ENCODE results near the gene LBHD1. TPM values are rescaled to one million over a fixed set of nuclear protein-coding genes. Genes with fewer than 3 reads are reported as not detected.
"Not testable (repeated sequence)": the region's sequence is repeated elsewhere in the genome, so short reads cannot be mapped to it uniquely, and the experiment has no call there.

The LBHD1 gene
- total and polyA plus RNA-seq, 3 experiments from 2014 or later, result 7.6 to 22.9 (median 22.6) TPM

DNA sequence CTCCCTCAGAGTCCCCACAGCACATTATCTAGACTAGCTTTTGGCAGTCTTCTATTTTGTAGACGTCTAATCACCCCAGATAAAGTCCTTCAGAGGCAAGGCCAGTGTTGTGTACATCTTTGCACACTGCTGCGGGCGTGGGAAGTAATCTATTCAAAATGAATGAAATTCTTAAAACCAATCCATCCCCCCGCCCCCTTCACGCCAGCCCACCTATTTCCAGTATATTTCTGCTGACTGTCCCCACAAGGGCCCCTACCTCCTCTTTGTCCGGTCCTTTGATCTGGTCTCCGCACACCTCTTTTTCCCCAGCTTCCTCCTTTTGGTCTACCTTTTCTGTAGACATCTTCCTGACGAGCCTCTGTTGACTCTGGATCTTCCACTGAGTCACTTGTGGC lies 34.8 kb upstream of the LBHD1 start:
- Mint-ChIP-seq H3K4me3 (peak overlapping the region; percentile 70 to 91 (median 87)), H3K27me3 (no peaks in the 10 kb centered on the region), H3K27ac (peak overlapping the region; percentile 49 to 99 (median 82)), H3K4me1 (peaks cover 36 to 49% (median 41%) of the 10 kb centered on the region in 3 donors), H3K9me3 (no peaks in the 10 kb centered on the region), H3K36me3 (peaks cover 3 to 27% (median 4%) of the 10 kb centered on the region in 3 donors)
- CTCF ChIA-PET, result interaction anchor here (1.0 to 5.3 kb wide), 10 partner anchors 12 to 282 kb away, joined by 3 to 33 read pairs (median 4); partner anchors contain the start of genes C11orf98, CSKMT, TMEM179B and TTC9C
- peaks cover 6% of the 10 kb centered on the region for H3K36me3 ChIP-seq (ENCODE audit: insufficient read depth, low read length)
- H3K27ac ChIP-seq (ENCODE audit: low read depth, low read length), result peak overlapping the region; percentile 13
- no peaks in the 10 kb centered on the region for H3K27me3 ChIP-seq (ENCODE audit: insufficient read depth, low read length, poor library complexity, severe bottlenecking)
- POLR2A ChIA-PET, result interaction anchor here (0.9 to 3.5 kb wide), 12 partner anchors 20 to 151 kb away, joined by 3 to 17 read pairs (median 6); partner anchors contain the start of genes C11orf98, CSKMT, HNRNPUL2 and LBHD1
- DNase-seq, result no peak
- H3K4me3 ChIP-seq (ENCODE audit: low read length), result peak overlapping the region; percentile 82
- H3K4me1 ChIP-seq (ENCODE audit: insufficient read depth, low read length), result peaks cover 48% of the 10 kb centered on the region
- no peaks in the 10 kb centered on the region for H3K9me3 ChIP-seq (ENCODE audit: low read length)

DNA sequence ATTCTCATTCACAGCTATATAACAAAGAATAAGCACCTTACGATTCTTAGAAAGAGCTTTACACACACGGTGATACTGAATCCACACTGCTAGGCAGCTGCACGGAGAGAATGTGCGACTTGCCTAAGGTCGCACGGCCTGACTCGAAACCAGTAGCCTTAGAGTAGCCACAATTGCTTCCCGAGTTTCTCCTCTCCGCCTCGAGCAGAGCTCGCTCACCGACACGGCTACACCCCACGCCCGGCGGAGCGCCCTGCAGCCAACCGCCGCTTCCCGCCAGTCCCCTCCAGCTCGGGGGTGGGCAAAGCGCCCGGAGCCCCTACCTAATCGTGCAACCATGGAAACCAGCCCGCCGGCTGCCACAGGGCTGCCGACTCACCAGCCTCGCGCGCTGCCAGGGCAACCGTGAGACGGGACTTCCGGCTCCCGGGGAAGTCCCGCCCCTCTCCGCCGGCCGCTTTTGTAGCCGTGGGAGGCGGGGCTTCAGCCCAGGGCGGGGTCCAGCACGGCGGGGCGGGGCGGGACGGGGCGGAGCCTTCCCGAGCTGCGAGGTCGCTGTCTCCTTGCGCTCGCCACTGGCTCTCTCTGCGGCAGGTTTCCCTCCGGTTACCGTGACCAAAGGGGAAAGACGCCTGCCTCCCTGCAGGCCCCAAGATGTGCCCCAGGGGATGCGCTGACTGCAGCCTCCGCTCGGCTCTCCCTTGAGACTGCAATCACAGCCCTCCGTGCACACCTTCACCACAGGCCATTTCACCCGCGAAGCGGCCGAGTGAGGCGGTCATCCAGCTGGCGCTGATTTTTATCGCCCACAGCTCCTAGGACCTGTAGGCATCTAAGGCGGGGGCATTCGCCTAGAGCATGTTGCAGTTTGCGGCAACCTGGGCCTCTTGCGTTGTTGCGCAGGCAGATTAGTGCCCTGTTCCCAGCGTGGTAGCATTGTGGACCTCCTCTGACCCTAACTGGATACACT lies 34.1 kb upstream of the LBHD1 start:
- Histone ChIP-seq H3K4me1 (ENCODE audit: insufficient read depth, low read length) (peaks cover 48% of the 10 kb centered on the region), H3K27me3 (ENCODE audit: insufficient read depth, low read length, poor library complexity, severe bottlenecking) (no peaks in the 10 kb centered on the region), H3K36me3 (ENCODE audit: insufficient read depth, low read length) (no peaks in the 10 kb centered on the region), H3K27ac (ENCODE audit: low read depth, low read length) (peak overlapping the region; percentile 95), H3K9me3 (ENCODE audit: low read length) (no peaks in the 10 kb centered on the region), H3K4me3 (ENCODE audit: low read length) (peak overlapping the region; percentile 88)
- Mint-ChIP-seq H3K4me3 (peak overlapping the region; percentile 86 to 95 (median 89)), H3K27ac (peak overlapping the region; percentile 92 to 99 (median 94)), H3K27me3 (no peaks in the 10 kb centered on the region), H3K4me1 (peaks cover 36 to 49% (median 41%) of the 10 kb centered on the region in 3 donors), H3K36me3 (peaks cover 3 to 26% (median 4%) of the 10 kb centered on the region in 3 donors), H3K9me3 (no peaks in the 10 kb centered on the region)
- POLR2A ChIA-PET, result interaction anchor here (0.8 to 2.1 kb wide), 15 partner anchors 21 to 150 kb away, joined by 3 to 17 read pairs (median 4); partner anchors contain the start of genes C11orf98, CSKMT, HNRNPUL2 and LBHD1
- DNase-seq, result peak; percentile 92 to 98 (median 95)
- CTCF ChIA-PET, result interaction anchor here (0.8 to 5.3 kb wide), 9 partner anchors 11 to 281 kb away, joined by 3 to 33 read pairs (median 3); partner anchors contain the start of genes C11orf98, CSKMT, LRRN4CL and TTC9C

DNA sequence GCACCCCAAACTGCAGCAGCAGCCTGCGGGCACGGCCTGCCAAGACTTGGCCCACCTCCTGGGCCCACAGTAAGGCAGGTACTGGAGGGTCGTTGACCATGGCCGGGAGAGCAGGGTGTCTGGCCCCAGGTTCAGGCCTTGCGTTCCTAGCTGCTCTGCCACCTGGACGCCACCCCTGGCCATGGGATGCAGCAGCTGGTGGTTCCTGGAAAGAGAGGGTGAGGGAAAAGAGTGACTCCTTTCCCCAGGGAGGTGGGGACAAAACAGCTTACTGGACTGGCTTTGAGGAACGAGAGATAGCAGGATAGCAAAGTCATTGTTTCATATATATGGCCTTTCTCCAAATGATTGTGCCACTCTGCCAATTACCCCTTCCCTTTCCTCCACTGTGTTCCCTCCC lies 33.3 kb upstream of the LBHD1 start:
- peak overlapping the region; percentile 95 for H3K27ac ChIP-seq (ENCODE audit: low read depth, low read length)
- Mint-ChIP-seq H3K4me3 (peak overlapping the region; percentile 86 to 95 (median 89)), H3K4me1 (peaks cover 36 to 49% (median 41%) of the 10 kb centered on the region in 3 donors), H3K27ac (peak overlapping the region; percentile 92 to 99 (median 94)), H3K9me3 (no peaks in the 10 kb centered on the region), H3K36me3 (peaks cover 3 to 25% (median 4%) of the 10 kb centered on the region in 3 donors), H3K27me3 (no peaks in the 10 kb centered on the region)
- no peak for DNase-seq
- POLR2A ChIA-PET, result interaction anchor here (0.8 to 2.1 kb wide), 10 partner anchors 21 to 150 kb away, joined by 3 to 17 read pairs (median 4); partner anchors contain the start of genes HNRNPUL2, LBHD1, UQCC3 and ZBTB3
- H3K4me3 ChIP-seq (ENCODE audit: low read length), result peak overlapping the region; percentile 88
- H3K36me3 ChIP-seq (ENCODE audit: insufficient read depth, low read length), result no peaks in the 10 kb centered on the region
- peaks cover 45% of the 10 kb centered on the region for H3K4me1 ChIP-seq (ENCODE audit: insufficient read depth, low read length)
- H3K9me3 ChIP-seq (ENCODE audit: low read length), result no peaks in the 10 kb centered on the region
- CTCF ChIA-PET, result interaction anchor here (0.8 to 5.3 kb wide), 7 partner anchors 11 to 280 kb away, joined by 3 to 33 read pairs (median 3); partner anchors contain the start of genes C11orf98, CSKMT, LRRN4CL and ZBTB3
- no peaks in the 10 kb centered on the region for H3K27me3 ChIP-seq (ENCODE audit: insufficient read depth, low read length, poor library complexity, severe bottlenecking)

GRCh38 chr11:62703921-62704320 lies 31.9 kb upstream of the LBHD1 start:
- not testable (repeated sequence) for H3K27ac ChIP-seq (ENCODE audit: low read depth, low read length); H3K9me3 Mint-ChIP-seq; H3K4me3 ChIP-seq (ENCODE audit: low read length); H3K9me3 ChIP-seq (ENCODE audit: low read length); H3K27me3 Mint-ChIP-seq; DNase-seq; H3K27me3 ChIP-seq (ENCODE audit: insufficient read depth, low read length, poor library complexity, severe bottlenecking); H3K36me3 ChIP-seq (ENCODE audit: insufficient read depth, low read length)
- H3K4me1 Mint-ChIP-seq, result peaks cover 23 to 36% (median 31%) of the 10 kb centered on the region in 3 donors
- peak overlapping the region in 1 of 7 donors; percentile 52 for H3K4me3 Mint-ChIP-seq
- peaks cover 35% of the 10 kb centered on the region for H3K4me1 ChIP-seq (ENCODE audit: insufficient read depth, low read length)
- CTCF ChIA-PET, result interaction anchor here (0.7 to 5.3 kb wide), 3 partner anchors 9 to 51 kb away, joined by 3 to 33 read pairs (median 3); no protein-coding TSS in a partner anchor
- H3K36me3 Mint-ChIP-seq, result peaks cover 3 to 15% (median 4%) of the 10 kb centered on the region in 3 donors
- POLR2A ChIA-PET, result interaction anchor here (0.6 to 1.3 kb wide), 3 partner anchors 14 to 1262 kb away, joined by 3 to 8 read pairs (median 3); partner anchors contain the start of genes HNRNPUL2 and LRRN4CL
- peak overlapping the region in 2 of 8 donors; percentile 27 to 74 for H3K27ac Mint-ChIP-seq

DNA sequence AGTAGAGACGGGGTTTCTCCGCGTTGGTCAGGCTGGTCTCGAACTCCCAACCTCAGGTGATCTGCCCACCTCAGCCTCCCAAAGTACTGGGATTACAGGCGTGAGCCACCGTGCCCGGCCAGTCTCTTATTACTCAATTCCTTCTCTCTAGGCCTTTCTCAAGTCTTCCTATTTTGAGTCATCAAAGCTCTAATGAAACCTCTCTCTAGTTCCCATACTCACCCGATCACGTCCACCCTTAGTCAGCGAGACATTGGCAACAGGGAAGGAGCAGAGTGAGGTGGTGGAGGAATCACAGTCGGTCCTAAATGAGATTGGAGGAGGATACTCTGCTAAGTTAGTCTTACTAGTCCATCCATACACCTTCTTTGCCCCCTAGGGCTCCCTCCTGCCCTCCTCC lies 30.2 kb upstream of the LBHD1 start:
- Histone ChIP-seq H3K9me3 (ENCODE audit: low read length) (no peaks in the 10 kb centered on the region), H3K36me3 (ENCODE audit: insufficient read depth, low read length) (no peaks in the 10 kb centered on the region), H3K27ac (ENCODE audit: low read depth, low read length) (no peak overlapping the region), H3K27me3 (ENCODE audit: insufficient read depth, low read length, poor library complexity, severe bottlenecking) (no peaks in the 10 kb centered on the region), H3K4me3 (ENCODE audit: low read length) (no peak overlapping the region), H3K4me1 (ENCODE audit: insufficient read depth, low read length) (peaks cover 18% of the 10 kb centered on the region)
- no peak for DNase-seq
- Mint-ChIP-seq H3K36me3 (peaks cover 3 to 16% (median 4%) of the 10 kb centered on the region in 3 donors), H3K4me3 (no peak overlapping the region), H3K9me3 (no peaks in the 10 kb centered on the region), H3K4me1 (peaks cover 11 to 21% (median 20%) of the 10 kb centered on the region in 3 donors), H3K27me3 (no peaks in the 10 kb centered on the region), H3K27ac (peak overlapping the region in 1 of 8 donors; percentile 1)
- ChIA-PET CTCF (interaction anchor here (1.3 to 3.0 kb wide), 3 partner anchors 23 to 277 kb away, joined by 4 to 11 read pairs (median 5); partner anchors contain the start of genes TUT1 and UBXN1), POLR2A (interaction anchor here (0.5 to 1.0 kb wide), 2 partner anchors 49 to 84 kb away, joined by 5 read pairs; no protein-coding TSS in a partner anchor)

GRCh38 chr11:62694455-62695167 lies 22.5 kb upstream of the LBHD1 start:
- ChIA-PET CTCF (interaction anchor here (0.7 to 5.5 kb wide), 23 partner anchors 11 to 301 kb away, joined by 3 to 46 read pairs (median 4); partner anchors contain the start of genes B3GAT3, BSCL2, C11orf98 and CSKMT), POLR2A (no interaction called here)
- Histone ChIP-seq H3K27me3 (ENCODE audit: insufficient read depth, low read length, poor library complexity, severe bottlenecking) (no peaks in the 10 kb centered on the region), H3K4me3 (ENCODE audit: low read length) (no peak overlapping the region), H3K9me3 (ENCODE audit: low read length) (no peaks in the 10 kb centered on the region), H3K4me1 (ENCODE audit: insufficient read depth, low read length) (peaks cover 7% of the 10 kb centered on the region), H3K36me3 (ENCODE audit: insufficient read depth, low read length) (no peaks in the 10 kb centered on the region), H3K27ac (ENCODE audit: low read depth, low read length) (no peak overlapping the region)
- Mint-ChIP-seq H3K4me1 (peaks cover 5 to 8% (median 6%) of the 10 kb centered on the region in 3 donors), H3K9me3 (no peaks in the 10 kb centered on the region), H3K36me3 (peaks cover 0 to 34% (median 8%) of the 10 kb centered on the region in 3 donors), H3K27me3 (peaks cover 0 to 2% of the 10 kb centered on the region in 2 donors), H3K27ac (peak overlapping the region in 5 of 8 donors; percentile 5 to 81 (median 48)), H3K4me3 (no peak overlapping the region)
- peak; percentile 68 to 84 (median 72) for DNase-seq

- H3K36me3 ChIP-seq (ENCODE audit: insufficient read depth, low read length); H3K4me3 Mint-ChIP-seq; H3K27me3 Mint-ChIP-seq; H3K27me3 ChIP-seq (ENCODE audit: insufficient read depth, low read length, poor library complexity, severe bottlenecking); H3K4me1 Mint-ChIP-seq; DNase-seq; H3K4me3 ChIP-seq (ENCODE audit: low read length); H3K9me3 Mint-ChIP-seq; H3K9me3 ChIP-seq (ENCODE audit: low read length); H3K27ac Mint-ChIP-seq; H3K27ac ChIP-seq (ENCODE audit: low read depth, low read length); H3K4me1 ChIP-seq (ENCODE audit: insufficient read depth, low read length): not testable (repeated sequence)
- ChIA-PET CTCF (interaction anchor here (0.7 to 5.5 kb wide), 16 partner anchors 11 to 300 kb away, joined by 3 to 46 read pairs (median 4); partner anchors contain the start of genes B3GAT3, BSCL2, C11orf98 and CSKMT), POLR2A (interaction anchor here (0.5 to 0.6 kb wide), 3 partner anchors 10 to 352 kb away, joined by 3 to 6 read pairs (median 3); no protein-coding TSS in a partner anchor)
- H3K36me3 Mint-ChIP-seq, result peaks cover under 1 to 37% (median 8%) of the 10 kb centered on the region in 3 donors
These were observed 21.6 kb upstream of the LBHD1 start for GRCh38 chr11:62693624-62694023.

Measured in CD8-positive, alpha-beta memory T cell (primary cell).